Upper lobe of left lung (tissue), 4 donors: Measurements from ENCODE around the gene ZNF710.

Experiments used
- EP300 ChIP-seq, 4 donors: sonication (generic); formaldehyde crosslinking; IDR thresholded peaks; one replicate each; pipeline ENCODE4 v1.5.1; 2017; ENCODE audit warnings: antibody characterized with exemption in 4 of 4, control low read depth in 2 of 4
- POLR2A ChIP-seq, 4 donors: fragments of 450-650 bp; IDR thresholded peaks; one replicate each; pipeline ENCODE4 v1.5.1; 2016 to 2017; ENCODE audit warnings: antibody characterized with exemption in 4 of 4, mild to moderate bottlenecking in 2 of 4
- POLR2AphosphoS5 ChIP-seq, 2 donors: sonication (generic); formaldehyde crosslinking; IDR thresholded peaks; one replicate each; pipeline ENCODE4 v1.5.1; 2017; ENCODE audit warnings: antibody characterized with exemption in 2 of 2
- TF ChIP-seq, protein P1 (sequence below), 6 experiments: fragments of 450-650 bp in 4 of 6; fragments of 200-600 bp in 2 of 6; sonication (generic) in 2 of 6; IDR thresholded peaks; one replicate each; pipeline ENCODE4 v1.5.1; 2016 to 2019; ENCODE audit warnings: antibody characterized with exemption in 6 of 6

DNA sequence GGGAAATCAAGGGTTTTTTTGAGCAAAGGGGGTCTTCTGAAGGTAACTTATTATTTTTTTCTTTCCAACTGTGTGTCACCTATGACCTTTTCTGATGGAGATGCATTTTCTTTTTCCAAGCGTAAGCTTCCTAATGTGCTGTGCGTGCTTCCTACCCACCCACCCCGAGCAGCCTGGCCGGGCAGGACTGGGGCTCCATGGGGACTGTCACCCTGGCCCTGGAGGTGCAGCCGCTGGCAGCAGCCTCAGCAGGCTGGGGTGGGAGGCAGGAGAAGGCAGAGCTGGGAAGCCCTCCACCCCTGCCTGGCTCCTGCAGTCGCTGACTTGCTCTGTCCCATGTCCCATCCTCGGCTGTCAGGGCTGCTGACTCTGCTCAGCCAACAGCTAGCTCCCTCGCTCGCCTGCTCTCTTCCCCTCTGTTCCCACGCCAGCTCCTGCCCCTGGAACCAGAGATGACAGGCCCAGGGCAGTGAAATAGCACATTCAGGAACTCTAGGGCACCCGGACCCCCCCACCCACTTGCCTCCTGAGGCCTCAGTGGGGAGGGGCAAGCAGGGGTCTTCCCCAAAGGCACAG is 79.8 kb downstream of the ZNF710 start:
- TF ChIP-seq, protein P1, sequence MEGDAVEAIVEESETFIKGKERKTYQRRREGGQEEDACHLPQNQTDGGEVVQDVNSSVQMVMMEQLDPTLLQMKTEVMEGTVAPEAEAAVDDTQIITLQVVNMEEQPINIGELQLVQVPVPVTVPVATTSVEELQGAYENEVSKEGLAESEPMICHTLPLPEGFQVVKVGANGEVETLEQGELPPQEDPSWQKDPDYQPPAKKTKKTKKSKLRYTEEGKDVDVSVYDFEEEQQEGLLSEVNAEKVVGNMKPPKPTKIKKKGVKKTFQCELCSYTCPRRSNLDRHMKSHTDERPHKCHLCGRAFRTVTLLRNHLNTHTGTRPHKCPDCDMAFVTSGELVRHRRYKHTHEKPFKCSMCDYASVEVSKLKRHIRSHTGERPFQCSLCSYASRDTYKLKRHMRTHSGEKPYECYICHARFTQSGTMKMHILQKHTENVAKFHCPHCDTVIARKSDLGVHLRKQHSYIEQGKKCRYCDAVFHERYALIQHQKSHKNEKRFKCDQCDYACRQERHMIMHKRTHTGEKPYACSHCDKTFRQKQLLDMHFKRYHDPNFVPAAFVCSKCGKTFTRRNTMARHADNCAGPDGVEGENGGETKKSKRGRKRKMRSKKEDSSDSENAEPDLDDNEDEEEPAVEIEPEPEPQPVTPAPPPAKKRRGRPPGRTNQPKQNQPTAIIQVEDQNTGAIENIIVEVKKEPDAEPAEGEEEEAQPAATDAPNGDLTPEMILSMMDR (IDR thresholded peaks at IDR 0.05): no peak
- TF ChIP-seq POLR2A (IDR thresholded peaks at IDR 0.05) (no peak), POLR2AphosphoS5 (IDR thresholded peaks at IDR 0.05) (no peak), EP300 (IDR thresholded peaks at IDR 0.05) (no peak)
